Left ventricle myocardium inferior (tissue), 1 donor: ENCODE data around the gene MYO16. TPM values are rescaled to one million over a fixed set of nuclear protein-coding genes. Genes with fewer than 3 reads are reported as not detected.

Experiments used
- DNase-seq: peaks from one replicate; pipeline ENCODE4 v3.0.0-alpha.2; 2020
- H3K27ac ChIP-seq: fragments of 200-600 bp; replicated peaks from 2 replicates; pipeline ENCODE4 v1.8.0; 2021
- H3K27me3 ChIP-seq: fragments of 200-600 bp; 2 replicates; pipeline ENCODE4 v1.8.0; 2021; ENCODE audit warnings: low read depth
- H3K36me3 ChIP-seq: fragments of 200-600 bp; 2 replicates; pipeline ENCODE4 v1.8.0; 2021
- H3K4me1 ChIP-seq: fragments of 200-600 bp; 2 replicates; pipeline ENCODE4 v1.8.0; 2021
- H3K4me3 ChIP-seq: fragments of 200-600 bp; 2 replicates; pipeline ENCODE4 v1.8.0; 2021; ENCODE audit warnings: mild to moderate bottlenecking, moderate library complexity
- H3K9me3 ChIP-seq: fragments of 200-600 bp; replicated peaks from 2 replicates; pipeline ENCODE4 v1.8.0; 2021
- CTCF ChIP-seq: fragments of 200-600 bp; IDR thresholded peaks from 2 replicates; pipeline ENCODE4 v1.8.0; 2021; ENCODE audit warnings: antibody characterized with exemption, mild to moderate bottlenecking, borderline replicate concordance
- intact Hi-C: fragments of 100-400 bp; cut with micrococcal nuclease; formaldehyde crosslinking; loops from one replicate; pipeline ENCODE4 v1.11.0; 2022
- total RNA-seq: library from RNA; stranded (reverse); fragmentation: NEBNext Ultra II Directional; extraction: Animal tissue kit (Norgen Biotek cat#: 25700); gene quantifications from one replicate; pipeline ENCODE4 v1.2.1, GENCODE V29; 2021
- donor health status: DM: no; HTN: yes; CAD: no; lungs with severe emphysema.

The MYO16 gene
- total RNA-seq, 1 donor from 2014 or later, result 1.7 TPM

GRCh38 chr13:108812661-108813060 lies 183.2 kb downstream of the MYO16 start:
- intact Hi-C loops, result no loop called here
- no peak overlapping the region for H3K4me3 ChIP-seq
- H3K36me3 ChIP-seq, result no peaks in the 10 kb centered on the region
- no peaks in the 10 kb centered on the region for H3K27me3 ChIP-seq
- H3K9me3 ChIP-seq, result no peaks in the 10 kb centered on the region
- no peak for DNase-seq
- no peak for TF ChIP-seq CTCF
- no peak overlapping the region for H3K27ac ChIP-seq
- H3K4me1 ChIP-seq, result no peaks in the 10 kb centered on the region

- no peak overlapping the region for H3K4me3 ChIP-seq
- intact Hi-C loops, result no loop called here
- no peaks in the 10 kb centered on the region for H3K36me3 ChIP-seq
- no peak for DNase-seq
- no peaks in the 10 kb centered on the region for H3K4me1 ChIP-seq
- no peaks in the 10 kb centered on the region for H3K27me3 ChIP-seq
- no peaks in the 10 kb centered on the region for H3K9me3 ChIP-seq
- TF ChIP-seq CTCF, result no peak
- no peak overlapping the region for H3K27ac ChIP-seq
These were observed 184.3 kb downstream of the MYO16 start for GRCh38 chr13:108813587-108814170.

- H3K27me3 ChIP-seq, result no peaks in the 10 kb centered on the region
- no peak overlapping the region for H3K27ac ChIP-seq
- no peaks in the 10 kb centered on the region for H3K4me1 ChIP-seq
- no peaks in the 10 kb centered on the region for H3K36me3 ChIP-seq
- intact Hi-C loops, result no loop called here
- no peak for TF ChIP-seq CTCF
- H3K4me3 ChIP-seq, result no peak overlapping the region
- DNase-seq, result no peak
- H3K9me3 ChIP-seq, result no peaks in the 10 kb centered on the region
These were observed 187.0 kb downstream of the MYO16 start for GRCh38 chr13:108816375-108816774.

- intact Hi-C loops, result no loop called here
- DNase-seq, result no peak
- peaks cover 21% of the 10 kb centered on the region for H3K9me3 ChIP-seq
- H3K27me3 ChIP-seq, result no peaks in the 10 kb centered on the region
- no peak overlapping the region for H3K4me3 ChIP-seq
- no peaks in the 10 kb centered on the region for H3K36me3 ChIP-seq
- no peaks in the 10 kb centered on the region for H3K4me1 ChIP-seq
- TF ChIP-seq CTCF, result no peak
- no peak overlapping the region for H3K27ac ChIP-seq
These were observed 198.2 kb downstream of the MYO16 start for GRCh38 chr13:108827646-108828045.

GRCh38 chr13:108828086-108828815 lies 198.8 kb downstream of the MYO16 start:
- H3K27ac ChIP-seq, result no peak overlapping the region
- peaks cover 21% of the 10 kb centered on the region for H3K9me3 ChIP-seq
- no peaks in the 10 kb centered on the region for H3K27me3 ChIP-seq
- intact Hi-C loops, result no loop called here
- H3K36me3 ChIP-seq, result no peaks in the 10 kb centered on the region
- TF ChIP-seq CTCF, result no peak
- no peaks in the 10 kb centered on the region for H3K4me1 ChIP-seq
- no peak for DNase-seq
- H3K4me3 ChIP-seq, result no peak overlapping the region
